ENCODE results near the gene ARHGAP45.

Gene ARHGAP45

GRCh38 chr19:1122021-1122971, 55.3 kb downstream of the ARHGAP45 start:
- TF ChIP-seq CTCF (conservative IDR thresholded peaks at IDR 0.05; ENCODE audit: control insufficient read depth, insufficient read depth, low read depth, low read length): no peak
- DNase-seq (ENCODE audit: low read depth): no peak
- no peak overlapping the region for H3K4me3 ChIP-seq (ENCODE audit: control insufficient read depth, low read depth, low read length)

GRCh38 chr19:1122972-1123363, 56.0 kb downstream of the ARHGAP45 start:
- TF ChIP-seq CTCF (conservative IDR thresholded peaks at IDR 0.05; ENCODE audit: control insufficient read depth, insufficient read depth, low read depth, low read length): no peak
- peak; percentile 83 for DNase-seq (ENCODE audit: low read depth)

GRCh38 chr19:1123381-1123780, 56.4 kb downstream of the ARHGAP45 start:
- no peak overlapping the region for H3K4me3 ChIP-seq (ENCODE audit: control insufficient read depth, low read depth, low read length)
- DNase-seq (ENCODE audit: low read depth): no peak
- no peak for TF ChIP-seq CTCF (conservative IDR thresholded peaks at IDR 0.05; ENCODE audit: control insufficient read depth, insufficient read depth, low read depth, low read length)

More at GRCh38 chr19:1122972-1123363, 56.0 kb downstream of the ARHGAP45 start:
- no peak overlapping the region for H3K4me3 ChIP-seq (ENCODE audit: control insufficient read depth, low read depth, low read length)

GRCh38 chr19:1123885-1124677, 57.1 kb downstream of the ARHGAP45 start:
- H3K4me3 ChIP-seq (ENCODE audit: control insufficient read depth, low read depth, low read length): no peak overlapping the region
- no peak for TF ChIP-seq CTCF (conservative IDR thresholded peaks at IDR 0.05; ENCODE audit: control insufficient read depth, insufficient read depth, low read depth, low read length)
- DNase-seq (ENCODE audit: low read depth): no peak

GRCh38 chr19:1125601-1126467, 58.9 kb downstream of the ARHGAP45 start:
- peak; percentile 38 for DNase-seq (ENCODE audit: low read depth)
- no peak overlapping the region for H3K4me3 ChIP-seq (ENCODE audit: control insufficient read depth, low read depth, low read length)

More at GRCh38 chr19:1125601-1126467, 58.9 kb downstream of the ARHGAP45 start:
- TF ChIP-seq CTCF (conservative IDR thresholded peaks at IDR 0.05; ENCODE audit: control insufficient read depth, insufficient read depth, low read depth, low read length): no peak

All from fibroblast of mammary gland (primary cell).